Measurements from ENCODE around the gene SP140. TPM values are rescaled to one million over a fixed set of nuclear protein-coding genes. Genes with fewer than 3 reads are reported as not detected.
A peak's percentile ranks its signal among the peaks of the same experiment; 100 is the strongest.

SP140 gene
- total RNA-seq, 1 donor from 2014 or later = 0.69 TPM

DNA sequence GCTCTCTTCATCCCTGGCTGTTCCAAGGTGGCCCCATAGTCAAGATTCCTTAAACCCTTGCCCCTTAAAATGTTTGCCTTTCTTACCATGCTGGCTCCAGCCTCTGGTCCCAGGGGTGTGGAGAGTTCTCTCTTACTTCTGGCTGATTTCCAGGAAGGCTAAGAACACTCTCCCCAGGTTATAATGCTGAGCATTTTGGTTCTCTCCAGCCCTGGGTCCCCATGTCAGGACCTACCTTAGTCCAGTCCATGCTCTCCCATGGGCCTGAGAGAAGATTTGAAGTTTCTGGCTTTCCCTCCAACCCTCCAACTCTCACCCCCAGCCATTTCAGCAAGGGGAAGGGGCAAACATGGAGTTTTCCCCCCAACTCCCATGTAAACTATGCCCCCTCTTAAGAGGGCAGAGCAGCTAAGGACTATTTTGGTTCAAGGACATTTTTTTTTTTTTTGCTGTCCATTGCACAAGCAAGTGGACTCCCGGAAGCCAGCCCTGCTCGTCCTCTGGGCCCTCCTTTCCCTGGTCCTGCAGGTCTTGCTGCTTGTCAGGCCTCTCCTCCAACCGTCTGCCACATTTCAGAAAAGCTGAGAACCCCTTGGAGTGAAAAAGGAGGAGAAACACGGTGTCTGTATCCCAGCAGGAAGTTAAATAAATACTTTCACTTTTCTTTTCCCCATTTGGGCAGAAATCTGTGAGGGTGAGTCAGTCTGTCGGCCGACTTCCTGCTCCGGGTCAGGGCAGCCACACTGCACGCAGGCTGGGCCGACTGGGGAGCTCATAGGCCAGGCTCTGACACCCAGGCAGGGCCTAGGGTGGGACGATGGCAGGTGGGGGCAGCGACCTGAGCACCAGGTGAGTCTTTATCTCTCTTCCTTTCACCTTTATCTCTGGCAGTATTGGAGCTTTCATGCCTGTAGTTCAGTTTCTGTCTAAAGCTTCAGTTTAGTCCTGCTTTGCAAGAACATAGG lies 101.2 kb downstream of the SP140 start, which contains the start of gene SP140L:
TSS of gene SP140L (plus strand) at position 741 of the 965 bp plus-strand sequence. CDS start at position 818, 77 bp downstream.
- H3K27me3 Mint-ChIP-seq = no peaks in the 10 kb centered on the region
- H3K4me1 Mint-ChIP-seq (ENCODE audit: low read depth) = peaks cover 6% of the 10 kb centered on the region
- no peak within 1 kb of the TSS for H3K4me3 Mint-ChIP-seq (ENCODE audit: low read depth)
- DNase-seq (ENCODE audit: low spot score, unreplicated experiment) = no peak
- H3K36me3 Mint-ChIP-seq (ENCODE audit: insufficient read depth) = no peaks in the 10 kb centered on the region
- H3K27ac Mint-ChIP-seq = peak within 1 kb of the TSS; percentile 88
- TF ChIP-seq, protein P1, sequence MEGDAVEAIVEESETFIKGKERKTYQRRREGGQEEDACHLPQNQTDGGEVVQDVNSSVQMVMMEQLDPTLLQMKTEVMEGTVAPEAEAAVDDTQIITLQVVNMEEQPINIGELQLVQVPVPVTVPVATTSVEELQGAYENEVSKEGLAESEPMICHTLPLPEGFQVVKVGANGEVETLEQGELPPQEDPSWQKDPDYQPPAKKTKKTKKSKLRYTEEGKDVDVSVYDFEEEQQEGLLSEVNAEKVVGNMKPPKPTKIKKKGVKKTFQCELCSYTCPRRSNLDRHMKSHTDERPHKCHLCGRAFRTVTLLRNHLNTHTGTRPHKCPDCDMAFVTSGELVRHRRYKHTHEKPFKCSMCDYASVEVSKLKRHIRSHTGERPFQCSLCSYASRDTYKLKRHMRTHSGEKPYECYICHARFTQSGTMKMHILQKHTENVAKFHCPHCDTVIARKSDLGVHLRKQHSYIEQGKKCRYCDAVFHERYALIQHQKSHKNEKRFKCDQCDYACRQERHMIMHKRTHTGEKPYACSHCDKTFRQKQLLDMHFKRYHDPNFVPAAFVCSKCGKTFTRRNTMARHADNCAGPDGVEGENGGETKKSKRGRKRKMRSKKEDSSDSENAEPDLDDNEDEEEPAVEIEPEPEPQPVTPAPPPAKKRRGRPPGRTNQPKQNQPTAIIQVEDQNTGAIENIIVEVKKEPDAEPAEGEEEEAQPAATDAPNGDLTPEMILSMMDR (IDR thresholded peaks at IDR 0.05; ENCODE audit: unreplicated experiment) = no peak
- H3K9me3 Mint-ChIP-seq (ENCODE audit: low read depth) = peaks cover 10% of the 10 kb centered on the region

DNA sequence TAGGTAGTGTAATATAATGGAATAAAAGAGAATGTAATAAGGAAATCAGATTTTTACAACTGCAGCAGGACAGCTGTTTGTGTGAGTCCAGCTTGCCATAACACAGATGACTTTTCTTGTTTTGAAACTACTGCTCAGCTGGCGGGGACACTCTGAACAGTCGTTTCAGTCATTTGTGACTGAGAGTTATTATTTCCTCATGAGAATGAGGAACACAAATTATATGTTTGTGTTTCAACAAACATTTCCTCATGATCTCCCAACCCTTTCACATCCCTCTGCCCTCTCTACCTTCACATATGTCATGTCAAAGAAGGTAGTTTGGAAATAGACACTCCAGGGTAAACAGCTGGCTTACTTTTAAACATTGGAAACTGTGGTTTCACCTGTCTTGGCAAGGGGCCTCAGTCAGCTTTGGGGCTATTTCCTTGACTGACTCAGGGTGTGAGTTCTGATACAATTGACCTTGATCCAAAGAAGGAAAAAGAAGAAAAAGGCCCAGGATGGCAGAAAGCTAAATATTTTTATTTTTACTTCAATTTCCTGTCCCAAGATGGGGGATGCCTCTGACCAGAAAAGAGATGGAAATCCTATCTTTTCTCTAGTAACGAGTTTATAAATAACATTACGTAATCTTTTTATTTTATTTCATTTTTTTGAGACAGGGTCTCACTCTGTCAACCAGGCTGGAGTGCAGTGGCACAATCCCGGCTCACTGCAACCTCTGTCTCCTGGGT lies 102.0 kb downstream of the SP140 start:
- peak overlapping the region; percentile 88 for H3K27ac Mint-ChIP-seq
- no peak overlapping the region for H3K4me3 Mint-ChIP-seq (ENCODE audit: low read depth)
- H3K36me3 Mint-ChIP-seq (ENCODE audit: insufficient read depth) = no peaks in the 10 kb centered on the region
- TF ChIP-seq, protein P1 (IDR thresholded peaks at IDR 0.05; ENCODE audit: unreplicated experiment) = no peak
- no peak for DNase-seq (ENCODE audit: low spot score, unreplicated experiment)
- no peaks in the 10 kb centered on the region for H3K27me3 Mint-ChIP-seq
- peaks cover 6% of the 10 kb centered on the region for H3K4me1 Mint-ChIP-seq (ENCODE audit: low read depth)
- H3K9me3 Mint-ChIP-seq (ENCODE audit: low read depth) = peaks cover 5% of the 10 kb centered on the region

DNA sequence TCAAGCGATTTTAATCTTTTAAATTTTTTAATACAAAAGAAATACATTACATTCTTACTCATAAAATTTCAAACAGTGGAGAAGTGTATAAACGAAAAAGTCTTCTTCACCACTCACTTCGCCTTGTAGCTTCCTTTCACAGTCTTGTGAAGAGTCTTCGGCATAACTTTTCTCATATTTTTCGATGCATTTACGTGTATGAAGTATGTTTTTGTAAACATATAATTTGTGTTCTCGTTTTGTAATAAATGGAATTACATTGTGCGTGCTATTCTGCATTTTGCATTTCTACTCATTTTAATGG lies 102.6 kb downstream of the SP140 start:
- Mint-ChIP-seq H3K4me3 (ENCODE audit: low read depth) (no peak overlapping the region), H3K36me3 (ENCODE audit: insufficient read depth) (no peaks in the 10 kb centered on the region), H3K27ac (no peak overlapping the region), H3K4me1 (ENCODE audit: low read depth) (peaks cover 6% of the 10 kb centered on the region), H3K27me3 (no peaks in the 10 kb centered on the region), H3K9me3 (ENCODE audit: low read depth) (peaks cover 3% of the 10 kb centered on the region)
- TF ChIP-seq, protein P1 (IDR thresholded peaks at IDR 0.05; ENCODE audit: unreplicated experiment) = no peak
- no peak for DNase-seq (ENCODE audit: low spot score, unreplicated experiment)

DNA sequence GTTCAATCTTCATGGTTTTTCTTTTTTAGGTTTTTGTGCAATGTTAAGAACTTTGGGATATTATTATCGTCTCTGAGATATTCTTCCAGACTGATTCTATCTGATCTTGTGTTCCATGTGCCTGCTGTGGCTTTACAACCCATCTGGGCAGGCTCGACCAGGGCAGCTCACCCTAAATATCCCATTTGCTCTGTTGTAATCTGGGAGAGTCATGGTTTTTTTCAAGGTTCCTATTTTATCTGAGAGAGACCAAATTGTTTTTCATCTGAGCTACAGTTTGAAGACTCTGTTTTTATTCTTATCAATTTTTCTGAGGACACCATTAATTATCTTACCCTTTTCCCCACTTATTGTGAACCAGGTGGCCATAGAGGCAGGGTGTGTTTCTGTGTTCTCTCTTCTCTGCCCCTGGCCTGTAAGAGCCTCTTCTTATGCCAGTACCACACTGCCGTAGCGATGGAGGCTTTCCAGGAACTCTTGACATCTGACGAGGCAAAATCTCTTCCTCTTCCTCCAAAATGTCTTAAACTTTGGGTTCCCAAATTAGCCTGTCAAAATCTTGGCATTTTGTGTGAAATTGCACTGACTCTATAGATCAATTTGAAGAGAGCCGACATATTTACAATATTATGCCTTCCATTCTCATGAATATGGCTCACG lies 104.5 kb downstream of the SP140 start:
- H3K9me3 Mint-ChIP-seq (ENCODE audit: low read depth) = no peaks in the 10 kb centered on the region
- no peak overlapping the region for H3K4me3 Mint-ChIP-seq (ENCODE audit: low read depth)
- no peak overlapping the region for H3K27ac Mint-ChIP-seq
- H3K4me1 Mint-ChIP-seq (ENCODE audit: low read depth) = peaks cover 6% of the 10 kb centered on the region
- H3K27me3 Mint-ChIP-seq = no peaks in the 10 kb centered on the region
- H3K36me3 Mint-ChIP-seq (ENCODE audit: insufficient read depth) = no peaks in the 10 kb centered on the region
- no peak for DNase-seq (ENCODE audit: low spot score, unreplicated experiment)
- TF ChIP-seq, protein P1 (IDR thresholded peaks at IDR 0.05; ENCODE audit: unreplicated experiment) = no peak

DNA sequence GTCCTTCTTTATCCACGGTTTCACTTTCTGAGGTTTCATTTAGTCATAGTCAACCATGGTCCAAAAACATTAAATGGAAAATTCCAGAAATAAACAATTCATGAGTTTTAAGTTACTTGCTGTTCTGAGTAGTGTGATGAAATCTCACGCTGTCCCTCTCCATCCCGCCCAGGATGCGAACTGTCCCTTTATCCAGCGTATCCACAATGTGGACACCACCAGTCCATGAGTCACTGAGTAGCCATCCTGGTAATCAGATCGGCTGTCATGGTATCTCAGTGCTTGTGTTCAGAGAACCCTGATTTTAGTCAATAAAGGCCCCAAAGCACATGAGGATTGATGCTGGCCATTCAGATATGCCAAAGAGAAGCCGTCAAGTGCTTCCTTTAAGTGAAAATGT lies 105.2 kb downstream of the SP140 start:
- no peaks in the 10 kb centered on the region for H3K36me3 Mint-ChIP-seq (ENCODE audit: insufficient read depth)
- H3K27me3 Mint-ChIP-seq = no peaks in the 10 kb centered on the region
- no peak overlapping the region for H3K4me3 Mint-ChIP-seq (ENCODE audit: low read depth)
- H3K27ac Mint-ChIP-seq = no peak overlapping the region
- H3K9me3 Mint-ChIP-seq (ENCODE audit: low read depth) = no peaks in the 10 kb centered on the region
- TF ChIP-seq, protein P1 (IDR thresholded peaks at IDR 0.05; ENCODE audit: unreplicated experiment) = no peak
- H3K4me1 Mint-ChIP-seq (ENCODE audit: low read depth) = peaks cover 6% of the 10 kb centered on the region
- no peak for DNase-seq (ENCODE audit: low spot score, unreplicated experiment)

Measured in progenitor cell of endocrine pancreas (in vitro differentiated cells).